Stimulated activated CD8-positive, alpha-beta memory T cell treated with anti-CD3 and anti-CD28 coated beads, Interleukin-15, amount 100 ng/mL, for 48 hours (primary cell): ENCODE results near the gene LGI4.
"Not testable (repeated sequence)": the region's sequence is repeated elsewhere in the genome, so short reads cannot be mapped to it uniquely, and the experiment has no call there.

ENCODE experiments used
- DNase-seq, 2 donors: peaks; one replicate each; pipeline ENCODE4 v3.0.0-alpha.2; 2020; ENCODE audit warnings: low read depth in 2 of 2

Gene LGI4

GRCh38 chr19:35105411-35106290 is 29.2 kb downstream of the LGI4 start:
- no peak for DNase-seq

- DNase-seq: no peak
These were observed 29.8 kb downstream of the LGI4 start for GRCh38 chr19:35105047-35105410.

DNA sequence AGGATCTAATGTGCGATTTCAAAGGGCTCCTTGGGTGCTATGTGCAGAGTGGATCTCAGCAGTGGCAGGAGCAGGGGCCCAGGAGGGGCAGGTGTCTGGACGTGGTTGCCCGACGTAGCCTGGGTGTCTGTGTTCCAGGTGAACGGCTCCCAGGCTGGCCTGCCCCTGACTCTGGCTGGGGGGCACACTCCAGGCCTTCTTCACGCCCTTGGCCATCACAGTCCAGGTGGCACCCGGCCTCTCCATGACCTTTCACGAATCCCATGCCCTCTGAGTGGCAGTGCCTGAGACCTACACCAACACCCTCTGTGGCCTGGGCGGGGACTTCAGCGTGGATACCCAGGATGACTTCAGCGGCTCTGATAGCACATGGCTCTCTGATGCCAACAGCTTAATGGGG is 30.5 kb downstream of the LGI4 start:
- no peak for DNase-seq

GRCh38 chr19:35103614-35104013 is 31.2 kb downstream of the LGI4 start:
- DNase-seq: not testable (repeated sequence)

- not testable (repeated sequence) for DNase-seq
These were observed 32.9 kb downstream of the LGI4 start for GRCh38 chr19:35101949-35102348.

- no peak for DNase-seq
These were observed 34.0 kb downstream of the LGI4 start for GRCh38 chr19:35100588-35101533.

- DNase-seq: no peak
These were observed 35.0 kb downstream of the LGI4 start for GRCh38 chr19:35099897-35100275.

- DNase-seq: no peak
These were observed 35.5 kb downstream of the LGI4 start for GRCh38 chr19:35099155-35099896.

DNA sequence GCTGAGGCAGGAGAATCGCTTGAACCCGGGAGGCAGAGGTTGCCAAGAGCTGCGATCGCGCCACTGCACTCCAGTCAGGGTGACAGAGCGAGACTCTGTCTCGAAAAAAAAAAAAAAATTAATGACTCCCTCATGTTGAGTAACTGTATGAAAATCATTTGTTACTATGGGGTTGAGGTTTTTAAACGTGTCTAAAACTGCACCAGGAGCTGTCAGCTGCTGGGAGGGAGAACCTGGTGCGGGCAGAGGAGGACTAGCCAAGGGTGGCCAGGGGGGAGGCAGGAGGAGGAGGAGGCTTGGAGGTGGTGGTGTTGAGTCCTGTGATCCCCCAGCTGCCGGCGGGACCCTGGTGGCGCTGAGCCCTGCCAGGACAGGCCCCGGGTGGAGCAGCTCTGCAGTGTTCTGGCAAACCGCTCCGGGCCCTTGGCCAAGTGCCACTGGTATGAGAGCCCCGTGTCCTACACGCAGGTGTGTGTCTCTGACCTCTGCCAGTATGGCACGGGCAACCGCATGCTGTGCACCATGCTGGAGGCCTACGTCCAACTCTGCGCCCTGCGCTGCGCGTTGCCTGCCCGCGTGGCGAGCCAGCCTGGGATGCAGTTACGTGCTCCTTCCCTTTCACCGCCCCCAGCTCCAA is 36.3 kb downstream of the LGI4 start:
- no peak for DNase-seq

DNA sequence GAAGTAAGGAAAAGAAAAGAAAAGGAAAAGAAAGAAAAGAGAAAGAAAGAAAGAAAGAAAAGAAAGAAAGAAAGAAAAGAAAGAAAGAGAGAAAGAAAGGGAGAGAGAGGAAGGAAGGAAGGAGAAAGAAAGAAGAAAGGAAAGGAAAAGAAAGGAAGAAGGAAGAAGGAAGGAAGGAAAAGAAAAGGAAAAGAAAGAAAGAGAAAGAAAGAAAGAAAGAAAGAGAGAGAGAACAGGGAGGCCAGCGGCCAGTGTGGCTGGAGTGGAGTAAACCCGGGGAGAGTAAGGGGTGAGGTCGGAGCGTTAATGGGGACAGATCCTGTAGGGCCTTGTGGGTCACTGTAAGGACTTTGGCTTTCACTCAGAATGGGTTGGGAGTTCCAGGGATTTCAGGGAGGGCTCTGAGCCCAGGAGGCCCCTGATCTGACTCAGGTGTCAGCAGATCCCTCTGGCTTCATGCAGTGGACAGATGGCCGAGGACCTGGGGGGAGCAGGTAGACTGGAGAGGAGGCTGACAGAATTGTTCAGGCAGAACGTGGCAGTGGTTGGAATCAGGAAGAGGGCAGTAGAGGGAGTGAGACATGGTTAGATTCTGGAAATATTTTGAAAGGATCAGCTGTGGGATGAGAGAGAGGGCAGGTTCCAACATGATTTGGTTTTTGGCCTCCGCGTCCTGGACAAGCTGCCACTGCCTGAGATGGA is 39.0 kb downstream of the LGI4 start:
- DNase-seq: no peak

DNA sequence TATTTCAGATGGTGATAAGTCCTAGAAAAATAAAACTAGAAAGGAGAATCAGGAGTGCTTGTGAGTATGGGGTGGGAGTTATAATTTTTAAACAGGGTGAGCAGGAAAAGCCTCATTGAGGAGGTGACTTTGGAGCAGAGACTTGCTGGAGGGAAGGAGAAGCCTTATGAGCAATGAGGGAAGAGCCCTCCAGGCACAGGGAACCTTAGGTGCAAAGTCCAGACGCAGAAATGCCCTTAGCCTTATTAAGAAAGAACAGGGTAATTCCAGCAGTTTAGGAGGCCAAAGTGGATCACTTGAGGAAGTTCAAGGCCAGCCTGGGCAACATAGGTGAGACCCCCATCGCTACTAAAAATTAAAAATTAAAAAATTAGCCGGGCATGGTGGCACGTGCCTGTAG is 40.2 kb downstream of the LGI4 start:
- no peak for DNase-seq

DNA sequence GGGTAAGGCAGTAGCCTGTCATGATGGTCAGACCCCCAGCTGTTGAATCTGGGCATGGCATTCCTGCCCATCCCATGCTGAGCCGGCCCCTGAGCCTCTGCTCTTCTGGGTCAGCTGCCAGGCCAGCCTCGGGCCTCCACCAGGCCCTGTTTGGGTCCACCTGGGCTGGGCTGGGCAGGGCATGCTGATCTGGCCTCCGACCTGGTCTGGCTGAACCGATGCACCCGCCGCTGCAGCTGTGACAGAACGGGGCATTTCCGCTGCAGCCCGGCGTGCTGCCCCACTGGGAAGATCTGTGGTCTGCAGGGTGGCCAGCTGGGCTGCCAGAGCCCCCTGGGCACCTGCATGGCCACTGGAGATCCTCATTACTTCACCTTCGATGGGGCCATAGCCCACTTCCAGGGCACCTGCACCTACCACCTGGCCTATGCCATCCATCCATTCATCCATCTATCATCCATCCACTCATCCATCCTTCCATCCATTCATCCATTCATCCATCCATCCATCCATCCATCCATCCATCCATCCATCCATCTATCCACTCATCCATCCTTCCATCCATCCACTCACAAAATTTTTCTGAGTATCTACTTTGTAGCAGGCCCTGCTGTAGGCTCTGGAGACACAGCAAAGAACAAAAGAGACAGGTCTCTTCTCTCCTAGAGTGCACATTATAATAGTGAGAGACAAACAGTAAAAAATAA is 40.8 kb downstream of the LGI4 start:
- no peak for DNase-seq

GRCh38 chr19:35093430-35093829 is 41.4 kb downstream of the LGI4 start:
- DNase-seq: no peak

DNA sequence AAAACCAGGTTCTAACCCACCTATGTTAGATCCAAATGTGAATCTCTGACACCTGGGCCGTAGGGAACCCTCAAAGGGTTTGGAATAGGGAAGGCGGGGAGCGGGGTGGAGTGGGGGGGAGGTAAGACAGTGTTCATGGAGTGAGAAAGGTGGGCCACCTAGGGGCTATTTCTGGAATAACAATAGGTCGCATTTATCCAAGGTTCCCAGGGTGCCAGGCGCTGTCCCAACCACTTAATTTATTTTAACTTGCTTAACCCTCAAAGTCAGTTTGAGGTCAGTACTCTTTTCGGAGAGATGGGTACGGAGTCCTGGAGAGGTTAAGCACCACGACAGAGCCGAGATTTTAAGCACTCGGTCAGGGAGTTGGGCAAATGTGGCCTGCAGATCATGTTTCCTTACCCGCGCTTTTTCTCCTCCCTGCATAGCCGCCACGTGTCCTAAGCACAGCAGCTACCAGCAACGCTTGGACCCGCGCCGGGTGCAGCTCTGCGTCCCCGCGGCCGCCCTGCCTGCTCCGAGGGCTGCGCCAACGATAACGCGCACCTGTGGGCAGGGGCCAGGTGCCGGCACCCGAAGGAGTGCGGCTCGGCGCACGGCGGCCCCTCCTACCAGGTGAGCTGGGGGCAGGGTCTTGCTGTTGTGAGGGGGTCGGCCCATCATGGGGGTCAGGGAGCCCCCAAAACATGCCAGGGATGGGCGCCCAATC is 44.2 kb downstream of the LGI4 start:
- DNase-seq: no peak

DNA sequence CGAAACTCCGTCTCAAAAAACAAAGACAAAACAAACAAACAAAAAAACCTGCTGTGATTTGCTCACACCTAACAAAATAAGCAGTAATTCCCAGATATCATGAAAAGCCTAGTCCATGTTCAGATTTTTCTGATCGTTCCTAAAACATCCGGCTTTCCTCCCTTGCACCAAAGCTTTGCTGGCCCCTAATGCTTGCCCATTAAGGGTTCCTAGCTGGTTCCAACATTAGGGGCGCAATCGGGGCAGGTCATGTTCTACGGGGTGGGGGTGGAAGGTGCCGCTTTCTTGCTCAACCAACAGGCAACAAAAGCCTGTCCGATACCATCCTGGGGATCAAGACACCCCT is 44.7 kb downstream of the LGI4 start:
- DNase-seq: no peak

- DNase-seq: no peak
These were observed 45.3 kb downstream of the LGI4 start for GRCh38 chr19:35089554-35089953.

DNA sequence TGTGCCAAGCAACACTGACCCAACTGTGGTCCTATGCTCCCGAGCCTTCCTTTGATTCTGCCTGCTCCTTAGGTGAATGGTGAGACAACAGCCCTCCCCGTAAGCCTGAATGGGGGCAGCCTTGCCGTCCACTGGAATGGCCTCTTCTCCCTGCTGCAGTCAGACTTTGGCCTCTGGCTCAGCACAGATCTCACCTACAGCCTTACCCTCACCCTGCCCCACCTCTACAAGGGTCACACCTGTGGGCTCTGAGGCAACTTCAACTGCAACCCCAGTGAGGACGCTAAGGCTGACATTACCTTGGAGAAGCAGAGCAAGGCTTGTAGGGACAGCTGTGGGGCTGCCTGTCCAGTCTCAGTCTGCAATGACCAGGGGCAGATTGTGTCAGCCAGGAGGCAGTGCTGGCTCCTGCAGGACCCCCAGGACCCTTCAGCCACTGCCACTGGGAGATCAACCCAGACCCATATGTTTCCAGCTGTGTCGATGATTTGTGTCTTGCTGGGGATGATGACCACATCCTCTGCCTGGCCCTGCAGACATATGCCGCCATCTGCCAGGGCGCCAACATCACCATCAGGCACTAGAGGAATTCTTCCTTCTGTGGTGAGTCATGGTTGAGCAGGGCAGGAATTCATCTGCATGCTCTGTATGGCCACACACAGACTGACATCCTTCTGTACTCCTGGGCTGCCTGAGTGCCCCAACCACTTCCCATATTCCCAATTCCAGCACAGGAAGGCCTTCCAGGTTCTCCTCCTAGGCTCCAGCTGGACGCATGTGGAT is 46.5 kb downstream of the LGI4 start:
- no peak for DNase-seq

- no peak for DNase-seq
These were observed 47.5 kb downstream of the LGI4 start for GRCh38 chr19:35087393-35087792.

DNA sequence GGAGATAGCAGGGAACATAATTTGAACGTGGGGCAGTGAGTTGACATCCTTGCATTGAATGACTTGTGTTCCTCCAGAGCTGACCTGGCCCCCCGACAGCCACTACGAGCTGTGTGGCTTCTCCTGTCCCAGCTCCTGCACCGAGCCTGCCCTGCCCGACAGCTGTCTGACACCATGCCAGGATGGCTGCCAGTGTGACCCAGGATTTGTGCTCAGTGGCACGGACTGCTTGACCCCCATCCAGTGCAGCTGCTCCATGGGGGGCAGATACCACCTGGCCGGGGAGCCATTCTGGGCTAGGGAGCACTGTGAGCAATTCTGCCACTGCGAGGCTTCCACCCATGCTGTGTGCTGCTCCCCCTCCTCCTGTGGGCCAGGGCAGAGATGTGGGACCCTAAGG is 48.4 kb downstream of the LGI4 start:
- no peak for DNase-seq
